Dermis microvascular lymphatic vessel endothelial cell (primary cell): ENCODE data around the gene OSBPL10. TPM values are rescaled to one million over a fixed set of nuclear protein-coding genes. Genes with fewer than 3 reads are reported as not detected.

Experiments used
- DNase-seq, 2 donors: peaks; one replicate each; pipeline versions ENCODE4 v3.0.0 to v3.0.0-alpha.2; 2010; ENCODE audit warnings: low read depth in 2 of 2
- total RNA-seq: library from RNA; depleted of rRNA; stranded (reverse); fragments of >200 nt; gene quantifications from 2 replicates; pipeline ENCODE4 v1.2.1, GENCODE V29; 2014

Gene OSBPL10
- total RNA-seq, 1 donor from 2014 or later: 8.0 TPM

- no peak for DNase-seq
These were observed 21.8 kb downstream of the OSBPL10 start for GRCh38 chr3:31959251-31959650.

DNA sequence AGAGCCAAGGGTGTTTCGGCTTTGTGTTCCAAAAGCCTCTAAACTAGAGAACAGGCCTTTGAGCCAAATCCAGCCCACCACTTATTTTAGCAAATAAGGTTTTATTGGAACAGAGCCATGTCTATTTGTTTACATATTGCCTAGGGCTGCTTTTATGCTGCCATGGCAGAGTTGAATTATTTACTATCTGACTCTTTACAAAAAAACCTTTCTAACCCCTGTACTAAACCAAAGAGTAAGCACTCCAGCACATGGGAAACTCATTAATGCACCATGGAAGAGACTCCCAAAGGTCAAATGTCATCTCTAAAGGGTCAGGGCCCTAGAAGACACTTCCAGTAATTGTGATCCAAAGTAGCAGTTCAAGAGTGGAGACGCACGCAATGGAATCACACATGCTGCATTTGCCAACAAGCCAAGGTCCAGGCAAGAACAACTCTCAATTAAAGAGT, 22.3 kb downstream of the OSBPL10 start:
- DNase-seq: no peak

GRCh38 chr3:31957106-31957505, 24.0 kb downstream of the OSBPL10 start:
- DNase-seq: peak in 1 of 2 donors; percentile 11

GRCh38 chr3:31955581-31955980, 25.5 kb downstream of the OSBPL10 start:
- no peak for DNase-seq

DNA sequence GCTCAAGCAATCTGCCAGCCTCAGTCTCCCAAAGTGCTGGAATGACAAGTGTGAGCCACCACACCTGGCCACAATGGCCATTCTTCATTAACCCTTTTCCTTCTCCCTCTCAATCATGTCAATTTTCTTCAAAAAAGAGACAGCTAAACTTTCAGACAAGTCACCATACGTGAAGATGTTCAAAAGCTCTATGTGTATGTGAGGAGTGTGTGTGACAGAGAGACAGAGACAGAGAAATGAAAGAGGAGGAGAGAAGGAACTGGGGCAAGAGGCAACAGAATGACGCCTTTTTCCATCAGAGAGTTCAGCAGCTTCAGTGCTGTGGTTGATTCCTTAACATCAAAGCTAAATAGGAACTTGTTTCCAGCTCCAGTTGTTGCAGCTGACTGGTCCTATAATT, 27.4 kb downstream of the OSBPL10 start:
- no peak for DNase-seq

DNA sequence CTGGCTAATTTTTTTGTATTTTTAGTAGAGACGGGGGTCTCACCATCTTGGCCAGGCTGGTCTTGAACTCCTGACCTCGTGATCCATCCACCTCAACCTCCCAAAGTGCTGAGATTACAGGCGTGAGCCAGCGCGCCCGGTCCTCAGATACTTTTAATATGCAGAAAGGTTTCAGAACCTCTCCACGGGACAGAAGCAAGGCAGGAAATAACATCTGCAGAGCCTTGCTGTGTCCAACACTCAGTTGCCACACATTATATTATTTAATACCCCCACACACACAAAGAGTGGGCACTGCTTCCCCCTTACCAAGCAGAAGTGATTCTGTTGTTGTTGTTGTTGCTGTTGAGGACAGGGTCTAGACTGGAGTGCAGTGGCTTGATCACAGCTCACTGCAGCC, 28.0 kb downstream of the OSBPL10 start:
- no peak for DNase-seq

- DNase-seq: no peak
These were observed 28.9 kb downstream of the OSBPL10 start for GRCh38 chr3:31952205-31952604.

DNA sequence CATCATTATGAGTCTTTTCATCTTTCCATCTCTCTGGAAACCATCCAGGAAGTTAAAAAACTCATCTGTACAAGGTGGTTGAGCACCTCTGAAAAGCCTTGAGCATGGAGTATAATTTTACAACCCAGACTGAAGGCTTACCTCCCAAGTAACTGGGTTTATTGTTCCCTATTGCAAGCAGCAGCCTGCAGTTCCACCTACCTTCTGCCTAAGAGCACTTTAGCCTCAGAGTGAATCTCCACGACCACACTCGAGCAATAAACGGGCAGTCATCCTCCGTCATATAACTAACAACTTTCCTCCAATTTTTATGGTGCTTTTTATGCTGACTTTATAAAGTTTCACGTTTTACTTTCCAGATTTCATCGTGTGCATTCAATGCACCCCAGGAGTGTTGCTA, 32.8 kb downstream of the OSBPL10 start:
- no peak for DNase-seq

GRCh38 chr3:31947671-31948091, 33.4 kb downstream of the OSBPL10 start:
- DNase-seq: no peak

- DNase-seq: no peak
These were observed 33.9 kb downstream of the OSBPL10 start for GRCh38 chr3:31947162-31947561.

GRCh38 chr3:31946484-31947081, 34.5 kb downstream of the OSBPL10 start:
- no peak for DNase-seq

DNA sequence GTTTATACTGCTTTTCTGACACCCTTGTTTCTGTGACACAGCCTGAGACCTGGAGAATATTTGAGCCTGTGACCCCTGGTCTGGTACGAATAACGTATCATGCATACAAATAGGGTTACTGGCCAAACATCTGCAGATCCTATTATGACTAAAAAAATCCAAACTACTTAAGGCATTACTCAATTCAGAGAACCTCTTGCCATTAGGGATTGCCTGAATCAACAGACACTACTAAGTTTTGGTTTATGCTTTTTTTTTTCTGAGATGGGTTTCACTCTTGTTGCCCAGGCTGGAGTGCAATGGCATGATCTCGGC, 35.4 kb downstream of the OSBPL10 start:
- no peak for DNase-seq

- DNase-seq: no peak
These were observed 38.0 kb downstream of the OSBPL10 start for GRCh38 chr3:31943041-31943440.

- no peak for DNase-seq
These were observed 38.6 kb downstream of the OSBPL10 start for GRCh38 chr3:31942446-31942845.

DNA sequence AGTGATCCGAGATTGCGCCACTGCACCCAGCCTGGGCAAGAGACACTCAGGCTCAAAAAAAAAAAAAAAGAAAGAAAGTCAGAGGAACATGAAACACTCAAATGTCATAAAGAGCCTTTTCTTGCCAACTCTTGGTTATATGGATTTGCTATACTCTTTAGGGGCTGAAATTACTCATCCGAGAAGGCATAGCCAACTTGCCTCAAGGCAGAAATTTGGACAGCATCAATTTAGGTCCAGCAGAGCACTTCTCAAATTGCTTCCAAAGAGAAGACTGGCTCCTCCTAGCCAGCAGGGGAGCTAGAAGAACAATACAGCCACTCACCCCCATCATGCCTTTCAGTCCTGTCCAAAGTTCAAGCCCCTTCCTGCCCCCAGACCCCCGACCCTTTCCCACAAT, 43.8 kb downstream of the OSBPL10 start:
- no peak for DNase-seq

DNA sequence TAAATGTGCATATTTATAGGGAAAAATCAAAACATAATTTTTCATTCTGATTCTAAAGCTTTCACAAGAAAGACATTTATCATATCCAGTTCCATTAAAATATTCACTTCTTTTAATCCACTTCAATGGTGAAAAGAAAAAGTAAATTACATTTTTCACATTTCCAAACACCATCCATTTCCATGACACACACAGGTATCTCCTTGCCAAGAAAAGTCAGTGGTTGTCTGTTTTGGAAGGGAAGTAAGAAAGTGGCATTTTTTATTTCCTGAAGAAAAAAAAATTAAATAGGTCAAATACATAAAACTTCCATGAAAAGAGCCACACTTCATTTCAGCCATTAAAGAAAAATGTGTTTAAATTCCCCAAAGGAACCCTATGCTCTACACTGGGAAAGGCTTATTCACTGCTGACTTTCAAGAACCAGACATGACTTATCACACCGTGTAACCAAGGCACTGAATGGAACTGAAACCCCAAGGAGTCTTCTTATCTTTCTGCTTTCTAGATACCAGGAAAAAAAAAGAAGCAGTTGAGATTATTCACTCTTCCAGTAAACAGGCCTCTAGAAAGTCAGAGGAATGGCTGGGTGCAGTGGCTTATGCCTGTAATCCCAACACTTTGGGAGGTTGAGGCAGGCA, 44.5 kb downstream of the OSBPL10 start:
- DNase-seq: peak; percentile 13 to 18

- DNase-seq: peak in 1 of 2 donors; percentile 74
These were observed 46.2 kb downstream of the OSBPL10 start for GRCh38 chr3:31934866-31935265.

DNA sequence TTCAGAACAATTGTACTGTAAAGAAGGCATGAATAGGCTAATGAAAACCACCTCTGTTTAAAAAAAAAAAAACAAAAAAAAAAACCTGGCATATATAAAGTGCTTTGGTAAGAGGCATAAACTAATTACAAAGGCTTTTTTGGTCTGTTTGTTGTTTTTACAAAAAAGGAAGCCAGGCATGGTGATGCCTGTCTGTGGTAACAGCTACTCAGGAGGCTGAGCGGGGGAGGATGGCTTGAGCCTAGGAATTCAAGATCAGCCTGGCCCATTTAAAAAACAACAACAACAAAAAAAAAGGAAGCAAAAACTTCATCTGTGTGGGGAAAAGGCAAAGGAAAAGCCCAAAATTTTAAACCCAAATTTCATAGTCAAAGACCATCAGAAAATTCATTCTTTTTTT, 47.0 kb downstream of the OSBPL10 start:
- DNase-seq: peak in 1 of 2 donors; percentile 49

GRCh38 chr3:31932990-31933389, 48.1 kb downstream of the OSBPL10 start:
- no peak for DNase-seq

DNA sequence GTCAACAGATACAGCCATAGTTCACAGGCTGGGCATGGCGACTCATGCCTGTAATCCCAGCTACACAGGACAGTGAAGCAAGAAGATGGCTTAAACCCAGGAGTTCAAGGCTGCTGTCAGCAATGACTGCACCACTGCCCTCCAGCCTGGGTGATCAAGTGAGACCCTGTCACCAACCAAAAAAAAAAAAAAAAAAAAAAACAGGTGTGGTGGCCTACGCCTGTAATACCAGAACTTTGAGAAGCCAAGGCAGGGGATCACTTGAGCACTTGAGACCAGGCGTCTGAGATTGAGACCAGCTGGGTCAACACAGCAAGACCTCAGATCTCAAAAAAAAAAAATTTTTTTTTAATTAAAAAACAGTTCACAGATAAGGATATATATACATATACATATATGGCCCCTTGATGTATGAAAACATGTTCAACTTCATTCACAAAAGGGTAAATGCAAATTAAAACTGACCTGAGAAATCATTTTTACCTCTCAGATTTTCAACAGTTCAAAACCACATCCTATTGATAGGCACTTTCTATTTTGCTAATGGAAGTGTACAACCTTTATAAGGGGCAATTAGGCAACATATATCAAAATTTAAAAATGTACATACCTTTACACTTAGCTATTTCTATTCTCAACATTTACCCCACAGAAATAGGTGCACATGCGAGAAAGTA, 51.1 kb downstream of the OSBPL10 start:
- no peak for DNase-seq

DNA sequence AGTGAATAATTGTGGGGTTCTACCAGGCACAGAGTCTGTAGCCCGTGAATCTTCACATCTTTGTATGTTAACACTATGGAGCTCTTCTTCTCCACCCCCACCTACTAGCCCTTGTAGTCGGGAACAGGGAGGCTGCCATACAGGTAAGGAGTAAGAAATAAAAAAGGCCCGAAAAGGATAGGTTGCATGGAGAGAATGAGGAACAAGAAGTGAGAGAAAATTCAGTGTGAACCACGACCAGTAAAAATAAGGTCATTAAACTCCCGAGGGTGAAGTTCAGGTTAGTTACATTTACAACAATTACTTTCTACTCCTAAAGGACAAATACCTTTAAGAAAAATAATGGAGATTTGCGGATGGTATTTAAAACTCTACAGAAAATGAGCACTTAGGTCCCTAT, 53.3 kb downstream of the OSBPL10 start:
- no peak for DNase-seq

GRCh38 chr3:31926543-31926942, 54.5 kb downstream of the OSBPL10 start:
- no peak for DNase-seq

GRCh38 chr3:31925271-31925630, 55.8 kb downstream of the OSBPL10 start:
- no peak for DNase-seq
